Lower leg skin (tissue), 4 donors: ENCODE measurements around the gene DOCK10. TPM values are rescaled to one million over a fixed set of nuclear protein-coding genes. Genes with fewer than 3 reads are reported as not detected.

Experiments
- DNase-seq, 2 donors: peaks; one replicate each; pipeline ENCODE4 v3.0.0-alpha.2; 2019; ENCODE audit warnings: low spot score in 2 of 2
- H3K4me3 ChIP-seq: fragments of 200-600 bp; sonication (generic); 2 replicates; pipeline ENCODE4 v1.5.1; 2017; ENCODE audit warnings: mild to moderate bottlenecking, low read depth; ENCODE audit not compliant: poor library complexity, severe bottlenecking
- CTCF ChIP-seq, 3 donors: fragments of 450-650 bp; IDR thresholded peaks; one replicate each; pipeline ENCODE4 v1.5.1; 2016; ENCODE audit warnings: antibody characterized with exemption in 3 of 3, mild to moderate bottlenecking in 3 of 3, moderate library complexity in 2 of 3
- POLR2A ChIP-seq, 2 donors: fragments of 450-650 bp; IDR thresholded peaks; one replicate each; pipeline ENCODE4 v1.6.1; 2016 to 2017; ENCODE audit warnings: antibody characterized with exemption in 2 of 2, mild to moderate bottlenecking in 1 of 2, moderate library complexity in 1 of 2
- WGBS, 2 donors: methylation state at CpG; one replicate each; pipeline ENCODE4 v1.1.5; 2018; 5-methylcytosine and 5-hydroxymethylcytosine counted together
- intact Hi-C: fragments of 100-400 bp; cut with DNase I; formaldehyde crosslinking; loops from one replicate; pipeline ENCODE4 v1.15.0; 2023; ENCODE audit warnings: low total_unique reads
- total RNA-seq, 4 donors: library from RNA; depleted of rRNA; stranded (reverse); fragments of >200 nt; gene quantifications; one replicate each; pipeline ENCODE4 v1.1.0, GENCODE V29; 2016

The DOCK10 gene
- total RNA-seq, 4 donors from 2014 or later: 6.2 to 16.5 (median 14.0) TPM

GRCh38 chr2:224933431-224933830 is 108.8 kb downstream of the DOCK10 start:
- TF ChIP-seq POLR2A (IDR thresholded peaks at IDR 0.05): no peak
- no peak for TF ChIP-seq CTCF (IDR thresholded peaks at IDR 0.05)
- intact Hi-C loops: no loop called here
- DNase-seq: no peak
- 78 to 91% methylated on average over 2 of the region's 2 CpGs for WGBS, 2 donors
- no peak overlapping the region for H3K4me3 ChIP-seq

GRCh38 chr2:224932522-224932921 is 109.7 kb downstream of the DOCK10 start:
- no peak for DNase-seq
- intact Hi-C loops: no loop called here
- no peak overlapping the region for H3K4me3 ChIP-seq
- 89 to 91% methylated on average over 3 of the region's 3 CpGs for WGBS, 2 donors
- TF ChIP-seq POLR2A (IDR thresholded peaks at IDR 0.05) (no peak), CTCF (IDR thresholded peaks at IDR 0.05) (no peak)

- DNase-seq: no peak
- TF ChIP-seq POLR2A (IDR thresholded peaks at IDR 0.05) (no peak), CTCF (IDR thresholded peaks at IDR 0.05) (no peak)
- H3K4me3 ChIP-seq: no peak overlapping the region
- WGBS, 2 donors: 71 to 79% methylated on average over 4 of the region's 4 CpGs
- intact Hi-C loops: no loop called here
These were observed 110.3 kb downstream of the DOCK10 start for GRCh38 chr2:224931956-224932355.

- intact Hi-C loops: no loop called here
- no peak overlapping the region for H3K4me3 ChIP-seq
- no peak for TF ChIP-seq CTCF (IDR thresholded peaks at IDR 0.05)
- TF ChIP-seq POLR2A (IDR thresholded peaks at IDR 0.05): no peak
- DNase-seq: no peak
- 70 to 86% methylated on average over 3 of the region's 3 CpGs for WGBS, 2 donors
These were observed 111.3 kb downstream of the DOCK10 start for GRCh38 chr2:224930990-224931389.

- no peak overlapping the region for H3K4me3 ChIP-seq
These were observed 112.1 kb downstream of the DOCK10 start for GRCh38 chr2:224930124-224930523.

More at GRCh38 chr2:224930124-224930523, 112.1 kb downstream of the DOCK10 start:
- TF ChIP-seq CTCF (IDR thresholded peaks at IDR 0.05) (no peak), POLR2A (IDR thresholded peaks at IDR 0.05) (no peak)
- no peak for DNase-seq
- 63 to 70% methylated on average over 5 of the region's 5 CpGs for WGBS, 2 donors
- intact Hi-C loops: no loop called here
